ENCODE data around the gene PHLDA2. TPM values are rescaled to one million over a fixed set of nuclear protein-coding genes. Genes with fewer than 3 reads are reported as not detected.

PHLDA2 gene
- total RNA-seq, 1 donor from 2014 or later, result 0.42 TPM

DNA sequence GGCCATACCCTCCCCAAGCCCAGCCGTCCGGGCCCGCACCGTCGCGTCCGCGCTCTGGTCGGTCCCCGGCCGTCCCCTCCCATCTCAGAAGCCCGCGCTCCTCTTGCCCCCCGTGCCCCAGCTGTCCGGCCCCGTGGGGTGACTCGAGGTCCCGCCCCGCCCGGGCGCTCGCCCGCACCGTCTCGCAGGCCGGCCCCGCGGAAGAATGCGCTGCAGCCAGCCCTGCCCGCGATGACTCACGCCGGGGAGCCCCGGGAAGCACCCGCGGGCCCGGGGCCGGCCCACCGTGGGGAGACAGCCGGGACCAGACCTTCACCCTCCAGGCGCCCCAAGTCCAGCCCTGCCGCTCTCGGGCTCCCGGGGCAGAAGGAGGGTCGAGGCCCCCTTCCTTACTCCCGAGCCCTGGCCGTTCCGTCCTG lies 320 bp upstream of the PHLDA2 start:
- peak; percentile 42 for ATAC-seq (ENCODE audit: low read depth)
- peaks cover 23% of the 10 kb centered on the region for H3K27me3 Mint-ChIP-seq
- no peaks in the 10 kb centered on the region for H3K36me3 Mint-ChIP-seq (ENCODE audit: low read depth)
- DNase-seq, result peak; percentile 48
- TF ChIP-seq, protein P1, sequence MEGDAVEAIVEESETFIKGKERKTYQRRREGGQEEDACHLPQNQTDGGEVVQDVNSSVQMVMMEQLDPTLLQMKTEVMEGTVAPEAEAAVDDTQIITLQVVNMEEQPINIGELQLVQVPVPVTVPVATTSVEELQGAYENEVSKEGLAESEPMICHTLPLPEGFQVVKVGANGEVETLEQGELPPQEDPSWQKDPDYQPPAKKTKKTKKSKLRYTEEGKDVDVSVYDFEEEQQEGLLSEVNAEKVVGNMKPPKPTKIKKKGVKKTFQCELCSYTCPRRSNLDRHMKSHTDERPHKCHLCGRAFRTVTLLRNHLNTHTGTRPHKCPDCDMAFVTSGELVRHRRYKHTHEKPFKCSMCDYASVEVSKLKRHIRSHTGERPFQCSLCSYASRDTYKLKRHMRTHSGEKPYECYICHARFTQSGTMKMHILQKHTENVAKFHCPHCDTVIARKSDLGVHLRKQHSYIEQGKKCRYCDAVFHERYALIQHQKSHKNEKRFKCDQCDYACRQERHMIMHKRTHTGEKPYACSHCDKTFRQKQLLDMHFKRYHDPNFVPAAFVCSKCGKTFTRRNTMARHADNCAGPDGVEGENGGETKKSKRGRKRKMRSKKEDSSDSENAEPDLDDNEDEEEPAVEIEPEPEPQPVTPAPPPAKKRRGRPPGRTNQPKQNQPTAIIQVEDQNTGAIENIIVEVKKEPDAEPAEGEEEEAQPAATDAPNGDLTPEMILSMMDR (IDR thresholded peaks at IDR 0.05), result no peak
- H3K4me1 Mint-ChIP-seq, result peaks cover 15% of the 10 kb centered on the region
- POLR2A ChIA-PET, result interaction anchor here (0.8 to 2.7 kb wide), 5 partner anchors 16 to 553 kb away, joined by 3 to 14 read pairs (median 5); partner anchors contain the start of genes CD81 and NAP1L4
- CTCF ChIA-PET, result interaction anchor here (0.6 to 1.9 kb wide), 10 partner anchors 9 to 396 kb away, joined by 3 to 13 read pairs (median 5); no protein-coding TSS in a partner anchor
- intact Hi-C loops (cut with micrococcal nuclease), result loop anchor here (2.0 kb wide), 1 partner anchor 37 kb away; no protein-coding TSS in a partner anchor
- H3K9me3 Mint-ChIP-seq, result no peaks in the 10 kb centered on the region
- H3K4me3 Mint-ChIP-seq, result peak overlapping the region; percentile 82
- no peak overlapping the region for H3K27ac Mint-ChIP-seq

DNA sequence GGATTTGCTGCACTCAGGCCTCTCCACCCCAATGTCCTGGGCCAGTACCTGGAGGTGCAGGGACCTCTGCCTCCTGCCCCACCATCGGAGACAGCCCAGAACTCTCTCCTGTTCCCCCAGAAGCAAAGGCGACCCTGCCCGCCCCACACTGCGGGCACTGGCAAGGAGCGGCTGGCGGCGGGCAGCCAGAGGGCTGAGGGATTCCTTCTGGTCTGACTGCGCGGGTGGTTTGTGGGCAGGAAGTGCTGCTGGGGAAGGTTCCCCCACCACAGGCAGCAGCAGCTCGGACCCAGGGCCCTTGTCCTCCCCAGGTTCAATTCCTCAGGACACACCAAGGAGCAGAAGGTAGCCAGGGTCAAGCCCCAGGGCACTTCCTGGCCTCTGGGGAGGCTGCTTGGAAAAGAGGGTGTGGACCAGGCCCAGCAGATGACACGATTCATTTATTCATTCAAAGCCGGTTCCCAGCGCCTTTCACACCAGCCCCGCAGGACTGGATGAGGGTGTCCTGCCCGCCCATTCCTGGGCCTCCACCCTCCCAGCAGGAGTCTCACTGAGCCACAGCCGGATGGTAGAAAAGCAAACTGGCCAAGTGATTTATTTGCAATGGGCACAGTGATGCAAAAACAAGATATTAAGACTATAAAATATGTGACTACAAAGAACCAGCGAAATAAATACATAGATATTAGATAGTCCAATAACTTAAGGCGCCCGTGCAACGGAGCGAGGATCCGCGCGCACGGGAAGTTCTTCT lies 1.2 kb downstream of the PHLDA2 start:
- peak overlapping the region; percentile 59 for H3K4me3 Mint-ChIP-seq
- ATAC-seq (ENCODE audit: low read depth) (no peak), DNase-seq (no peak)
- peaks cover 23% of the 10 kb centered on the region for H3K27me3 Mint-ChIP-seq
- intact Hi-C loops (cut with micrococcal nuclease), result loop anchor here (2.0 kb wide), 1 partner anchor 35 kb away; no protein-coding TSS in a partner anchor
- ChIA-PET CTCF (no interaction called here), POLR2A (interaction anchor here (2.7 kb wide), 1 partner anchor 24 kb away, joined by 14 read pairs; no protein-coding TSS in a partner anchor)
- H3K36me3 Mint-ChIP-seq (ENCODE audit: low read depth), result no peaks in the 10 kb centered on the region
- TF ChIP-seq, protein P1 (IDR thresholded peaks at IDR 0.05), result no peak
- H3K4me1 Mint-ChIP-seq, result peaks cover 15% of the 10 kb centered on the region
- H3K9me3 Mint-ChIP-seq, result no peaks in the 10 kb centered on the region
- H3K27ac Mint-ChIP-seq, result no peak overlapping the region

DNA sequence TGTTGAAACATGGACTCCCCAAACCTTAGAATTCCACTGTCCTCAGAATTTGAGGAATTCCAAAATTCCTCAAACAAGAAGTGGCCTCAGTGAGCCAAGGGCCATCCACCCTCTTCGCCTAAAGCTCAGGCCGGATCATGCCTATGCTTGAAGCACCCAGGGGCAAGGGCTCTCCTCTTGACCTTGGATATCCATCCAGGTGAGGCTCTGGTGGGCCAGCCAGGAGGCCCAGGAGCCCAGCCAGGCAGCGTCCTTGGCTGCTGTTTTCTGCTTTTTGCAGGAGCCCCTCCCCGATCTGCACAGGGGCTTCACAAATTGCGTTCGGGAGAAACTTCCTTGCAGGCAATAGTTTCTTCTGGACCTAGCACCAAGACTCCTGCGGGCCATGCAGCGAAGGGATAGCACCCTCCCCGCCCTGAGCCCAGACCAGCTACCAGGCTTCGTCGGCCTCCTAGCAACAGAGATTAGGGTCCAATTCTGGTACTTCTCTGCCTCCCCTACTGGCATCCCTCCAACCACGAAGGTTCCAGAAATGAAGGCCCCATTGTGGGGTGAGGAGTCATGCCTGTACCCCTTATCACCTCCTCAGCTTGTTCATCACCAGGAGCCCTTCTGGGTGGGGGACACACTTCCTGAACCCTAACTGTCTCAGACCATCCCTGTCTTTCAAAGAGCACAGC lies 2.0 kb downstream of the PHLDA2 start:
- ATAC-seq (ENCODE audit: low read depth), result no peak
- Mint-ChIP-seq H3K27me3 (peaks cover 23% of the 10 kb centered on the region), H3K27ac (no peak overlapping the region), H3K4me1 (peaks cover 15% of the 10 kb centered on the region), H3K36me3 (ENCODE audit: low read depth) (no peaks in the 10 kb centered on the region), H3K9me3 (no peaks in the 10 kb centered on the region), H3K4me3 (no peak overlapping the region)
- DNase-seq, result no peak
- TF ChIP-seq, protein P1 (IDR thresholded peaks at IDR 0.05), result no peak
- intact Hi-C loops (cut with micrococcal nuclease), result no loop called here
- ChIA-PET CTCF (no interaction called here), POLR2A (no interaction called here)

DNA sequence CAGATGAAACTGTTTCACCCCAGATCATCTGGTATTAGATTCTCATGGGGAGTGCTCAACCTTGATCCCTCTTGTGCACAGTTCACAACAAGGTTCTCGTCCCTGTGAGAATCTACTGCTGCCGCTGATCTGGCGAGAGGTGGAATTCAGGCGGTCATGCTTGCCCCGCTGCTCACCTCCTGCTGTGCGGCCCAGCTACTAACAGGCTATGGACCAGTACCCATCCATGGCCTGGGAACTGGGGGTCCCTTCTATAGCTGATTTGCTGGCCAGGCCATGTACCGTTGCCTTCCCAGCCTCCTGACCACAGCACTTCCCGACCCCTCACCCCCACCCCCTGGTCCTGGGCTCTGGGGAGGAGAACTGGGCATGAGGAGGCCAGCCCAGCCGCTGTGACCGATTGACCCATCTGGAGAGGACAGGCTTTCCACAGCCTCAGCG lies 2.6 kb downstream of the PHLDA2 start:
- ChIA-PET POLR2A (no interaction called here), CTCF (no interaction called here)
- peaks cover 23% of the 10 kb centered on the region for H3K27me3 Mint-ChIP-seq
- no peaks in the 10 kb centered on the region for H3K9me3 Mint-ChIP-seq
- TF ChIP-seq, protein P1 (IDR thresholded peaks at IDR 0.05), result no peak
- H3K4me1 Mint-ChIP-seq, result peaks cover 15% of the 10 kb centered on the region
- no peak overlapping the region for H3K4me3 Mint-ChIP-seq
- H3K36me3 Mint-ChIP-seq (ENCODE audit: low read depth), result no peaks in the 10 kb centered on the region
- intact Hi-C loops (cut with micrococcal nuclease), result no loop called here
- DNase-seq (no peak), ATAC-seq (ENCODE audit: low read depth) (no peak)
- H3K27ac Mint-ChIP-seq, result no peak overlapping the region

Measured in activated B cell treated with CpG ODN at 0.5 μM for 24 hours (primary cell).